HG02798 (cell line): ENCODE measurements around the gene CTBP1.
"Not testable (repeated sequence)": the region's sequence is repeated elsewhere in the genome, so short reads cannot be mapped to it uniquely, and the experiment has no call there.

Experiments
- ATAC-seq: cut with Tn5 transposase; IDR thresholded peaks from one replicate; pipeline ENCODE4 v1.9.1; 2021; ENCODE audit warnings: mild to moderate bottlenecking; ENCODE audit not compliant: unreplicated experiment, poor library complexity

The CTBP1 gene

GRCh38 chr4:1239950-1240307 lies 9.0 kb downstream of the CTBP1 start:
- no peak for ATAC-seq

- ATAC-seq: no peak
Observed at GRCh38 chr4:1239141-1239949, 9.6 kb downstream of the CTBP1 start.

- no peak for ATAC-seq
Observed at GRCh38 chr4:1238676-1239000, 10.3 kb downstream of the CTBP1 start.

- ATAC-seq: no peak
Observed at GRCh38 chr4:1237981-1238675, 10.8 kb downstream of the CTBP1 start.

GRCh38 chr4:1237261-1237660 lies 11.7 kb downstream of the CTBP1 start:
- ATAC-seq: not testable (repeated sequence)

GRCh38 chr4:1236836-1237235 lies 12.1 kb downstream of the CTBP1 start:
- not testable (repeated sequence) for ATAC-seq

GRCh38 chr4:1236103-1236641 lies 12.8 kb downstream of the CTBP1 start:
- ATAC-seq: no peak

- ATAC-seq: no peak
Observed at GRCh38 chr4:1235381-1236102, 13.4 kb downstream of the CTBP1 start.

GRCh38 chr4:1234811-1235292 lies 14.1 kb downstream of the CTBP1 start:
- ATAC-seq: no peak

- ATAC-seq: no peak
Observed at GRCh38 chr4:1234309-1234695, 14.6 kb downstream of the CTBP1 start.

- ATAC-seq: no peak
Observed at GRCh38 chr4:1233641-1234308, 15.2 kb downstream of the CTBP1 start.

- no peak for ATAC-seq
Observed at GRCh38 chr4:1232661-1233621, 16.0 kb downstream of the CTBP1 start.

- no peak for ATAC-seq
Observed at GRCh38 chr4:1231637-1232360, 17.1 kb downstream of the CTBP1 start.

GRCh38 chr4:1230971-1231636 lies 17.8 kb downstream of the CTBP1 start:
- no peak for ATAC-seq

GRCh38 chr4:1230316-1230715 lies 18.6 kb downstream of the CTBP1 start:
- no peak for ATAC-seq

- no peak for ATAC-seq
Observed at GRCh38 chr4:1229117-1229849, 19.6 kb downstream of the CTBP1 start.

- ATAC-seq: no peak
Observed at GRCh38 chr4:1227816-1228215, 21.1 kb downstream of the CTBP1 start.
